Measurements from ENCODE around the gene MLXIP.
"Not testable (repeated sequence)": the region's sequence is repeated elsewhere in the genome, so short reads cannot be mapped to it uniquely, and the experiment has no call there.

DNA sequence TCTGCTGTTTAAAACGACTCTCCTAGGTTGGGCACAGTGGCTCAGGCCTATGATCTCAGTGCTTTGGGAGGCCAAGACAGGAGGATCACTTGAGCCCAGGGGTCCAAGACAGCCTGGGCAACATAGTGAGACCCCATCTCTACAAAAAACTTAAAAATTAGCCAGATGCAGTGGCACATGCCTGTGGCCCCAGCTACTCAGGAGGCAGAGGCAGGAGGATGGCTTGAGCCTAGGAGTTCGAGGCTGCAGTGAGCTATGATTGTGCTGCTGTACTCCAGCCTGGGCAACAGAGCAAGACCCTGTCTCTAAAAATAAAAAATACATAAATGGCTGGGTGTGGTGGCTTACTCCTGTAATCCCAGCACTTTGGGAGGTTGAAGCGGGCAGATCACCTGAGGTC lies 37.1 kb upstream of the MLXIP start:
- TF ChIP-seq, protein P1, sequence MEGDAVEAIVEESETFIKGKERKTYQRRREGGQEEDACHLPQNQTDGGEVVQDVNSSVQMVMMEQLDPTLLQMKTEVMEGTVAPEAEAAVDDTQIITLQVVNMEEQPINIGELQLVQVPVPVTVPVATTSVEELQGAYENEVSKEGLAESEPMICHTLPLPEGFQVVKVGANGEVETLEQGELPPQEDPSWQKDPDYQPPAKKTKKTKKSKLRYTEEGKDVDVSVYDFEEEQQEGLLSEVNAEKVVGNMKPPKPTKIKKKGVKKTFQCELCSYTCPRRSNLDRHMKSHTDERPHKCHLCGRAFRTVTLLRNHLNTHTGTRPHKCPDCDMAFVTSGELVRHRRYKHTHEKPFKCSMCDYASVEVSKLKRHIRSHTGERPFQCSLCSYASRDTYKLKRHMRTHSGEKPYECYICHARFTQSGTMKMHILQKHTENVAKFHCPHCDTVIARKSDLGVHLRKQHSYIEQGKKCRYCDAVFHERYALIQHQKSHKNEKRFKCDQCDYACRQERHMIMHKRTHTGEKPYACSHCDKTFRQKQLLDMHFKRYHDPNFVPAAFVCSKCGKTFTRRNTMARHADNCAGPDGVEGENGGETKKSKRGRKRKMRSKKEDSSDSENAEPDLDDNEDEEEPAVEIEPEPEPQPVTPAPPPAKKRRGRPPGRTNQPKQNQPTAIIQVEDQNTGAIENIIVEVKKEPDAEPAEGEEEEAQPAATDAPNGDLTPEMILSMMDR (IDR thresholded peaks at IDR 0.05), result not testable (repeated sequence)
- not testable (repeated sequence) for TF ChIP-seq TCF7L2 (IDR thresholded peaks at IDR 0.05; ENCODE audit: low read depth, low read length); SIN3A (IDR thresholded peaks at IDR 0.05; ENCODE audit: borderline replicate concordance, insufficient read depth, low read depth, low read length); POLR2AphosphoS5 (IDR thresholded peaks at IDR 0.05; ENCODE audit: low read depth, low read length)
- TF ChIP-seq, protein P2, sequence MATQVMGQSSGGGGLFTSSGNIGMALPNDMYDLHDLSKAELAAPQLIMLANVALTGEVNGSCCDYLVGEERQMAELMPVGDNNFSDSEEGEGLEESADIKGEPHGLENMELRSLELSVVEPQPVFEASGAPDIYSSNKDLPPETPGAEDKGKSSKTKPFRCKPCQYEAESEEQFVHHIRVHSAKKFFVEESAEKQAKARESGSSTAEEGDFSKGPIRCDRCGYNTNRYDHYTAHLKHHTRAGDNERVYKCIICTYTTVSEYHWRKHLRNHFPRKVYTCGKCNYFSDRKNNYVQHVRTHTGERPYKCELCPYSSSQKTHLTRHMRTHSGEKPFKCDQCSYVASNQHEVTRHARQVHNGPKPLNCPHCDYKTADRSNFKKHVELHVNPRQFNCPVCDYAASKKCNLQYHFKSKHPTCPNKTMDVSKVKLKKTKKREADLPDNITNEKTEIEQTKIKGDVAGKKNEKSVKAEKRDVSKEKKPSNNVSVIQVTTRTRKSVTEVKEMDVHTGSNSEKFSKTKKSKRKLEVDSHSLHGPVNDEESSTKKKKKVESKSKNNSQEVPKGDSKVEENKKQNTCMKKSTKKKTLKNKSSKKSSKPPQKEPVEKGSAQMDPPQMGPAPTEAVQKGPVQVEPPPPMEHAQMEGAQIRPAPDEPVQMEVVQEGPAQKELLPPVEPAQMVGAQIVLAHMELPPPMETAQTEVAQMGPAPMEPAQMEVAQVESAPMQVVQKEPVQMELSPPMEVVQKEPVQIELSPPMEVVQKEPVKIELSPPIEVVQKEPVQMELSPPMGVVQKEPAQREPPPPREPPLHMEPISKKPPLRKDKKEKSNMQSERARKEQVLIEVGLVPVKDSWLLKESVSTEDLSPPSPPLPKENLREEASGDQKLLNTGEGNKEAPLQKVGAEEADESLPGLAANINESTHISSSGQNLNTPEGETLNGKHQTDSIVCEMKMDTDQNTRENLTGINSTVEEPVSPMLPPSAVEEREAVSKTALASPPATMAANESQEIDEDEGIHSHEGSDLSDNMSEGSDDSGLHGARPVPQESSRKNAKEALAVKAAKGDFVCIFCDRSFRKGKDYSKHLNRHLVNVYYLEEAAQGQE (IDR thresholded peaks at IDR 0.05; ENCODE audit: insufficient read depth in 1 of 2, low read depth in 2 of 2, low read length in 1 of 2), result not testable (repeated sequence)

Measured in Panc1 (cell line).